ENCODE measurements around the gene CADPS.

The CADPS gene

DNA sequence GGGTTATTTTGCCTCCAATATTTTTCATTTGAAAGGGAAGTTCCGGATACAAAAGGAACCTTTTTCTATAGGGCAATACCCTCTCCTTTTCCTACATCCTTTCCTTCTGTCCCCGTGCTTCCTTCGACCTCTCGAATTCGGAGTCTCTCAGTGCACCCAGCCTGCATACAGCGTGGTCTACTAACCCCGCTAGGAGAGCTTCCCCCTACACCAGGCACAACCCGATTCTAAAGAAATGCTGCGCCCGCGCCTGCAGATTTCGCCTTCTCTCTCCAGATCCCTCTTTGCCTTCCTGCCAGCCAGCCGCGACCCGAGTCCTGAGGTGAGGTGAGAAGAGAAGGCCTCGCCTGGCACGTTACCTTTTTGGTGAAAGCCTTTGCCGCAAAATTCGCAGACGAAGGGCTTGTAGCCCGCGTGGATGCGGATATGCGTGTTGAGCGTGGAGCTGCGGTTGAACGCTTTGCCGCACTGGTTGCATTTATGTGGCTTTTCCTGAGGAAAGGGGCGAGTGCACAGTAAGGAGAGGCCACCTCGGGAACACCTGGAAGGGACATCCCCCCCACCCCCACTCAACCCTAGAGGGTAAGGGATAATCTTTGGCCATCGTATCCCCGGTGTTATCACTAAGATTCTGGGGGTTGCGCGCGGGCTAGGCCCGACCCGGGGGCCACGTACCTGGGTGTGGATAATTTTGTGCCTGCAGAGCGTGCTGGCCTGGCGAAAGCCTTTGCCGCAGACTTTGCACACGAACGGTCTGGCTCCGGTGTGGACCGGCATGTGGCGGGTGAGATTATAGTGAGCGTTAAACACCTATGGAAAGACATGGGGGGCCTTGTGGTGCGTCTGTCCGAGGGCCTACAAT lies 504.1 kb downstream of the CADPS start:
- H3K36me3 ChIP-seq (ENCODE audit: insufficient read depth, low read length), result no peaks in the 10 kb centered on the region
- H3K9me3 ChIP-seq (ENCODE audit: insufficient read depth, low read depth, low read length), result no peaks in the 10 kb centered on the region
- no peaks in the 10 kb centered on the region for H3K9me2 ChIP-seq (replicated peaks; ENCODE audit: low read depth, low read length)
- no peaks in the 10 kb centered on the region for H3K79me2 ChIP-seq (ENCODE audit: insufficient read depth, low read length)
- H3K4me2 ChIP-seq (ENCODE audit: low read depth, low read length, poor library complexity, severe bottlenecking), result no peak overlapping the region
- H3F3A ChIP-seq (ENCODE audit: low read depth), result no peaks in the 10 kb centered on the region
- no peak overlapping the region for H3K4me3 ChIP-seq (ENCODE audit: low read length, poor library complexity, severe bottlenecking)
- H3K9ac ChIP-seq (ENCODE audit: low read depth, low read length, poor library complexity, severe bottlenecking), result no peak overlapping the region
- H4K20me1 ChIP-seq (ENCODE audit: insufficient read depth, low read length, poor library complexity, severe bottlenecking), result no peaks in the 10 kb centered on the region
- no peaks in the 10 kb centered on the region for H3K4me1 ChIP-seq (ENCODE audit: insufficient read depth, low read length, poor library complexity, severe bottlenecking)
- H3K27me3 ChIP-seq (ENCODE audit: insufficient read depth, low read length, poor library complexity, severe bottlenecking), result no peaks in the 10 kb centered on the region
- no peak overlapping the region for H2AFZ ChIP-seq (ENCODE audit: low read length)
- TF ChIP-seq CTCF (conservative IDR thresholded peaks at IDR 0.05; ENCODE audit: low read length) (no peak), EZH2phosphoT487 (IDR thresholded peaks at IDR 0.05; ENCODE audit: borderline replicate concordance) (no peak)

GRCh38 chr3:62370112-62370857 lies 504.9 kb downstream of the CADPS start:
- H3K27me3 ChIP-seq (ENCODE audit: insufficient read depth, low read length, poor library complexity, severe bottlenecking), result no peaks in the 10 kb centered on the region
- TF ChIP-seq CTCF (conservative IDR thresholded peaks at IDR 0.05; ENCODE audit: low read length) (no peak), EZH2phosphoT487 (IDR thresholded peaks at IDR 0.05; ENCODE audit: borderline replicate concordance) (no peak)
- no peaks in the 10 kb centered on the region for H3K9me2 ChIP-seq (replicated peaks; ENCODE audit: low read depth, low read length)
- no peaks in the 10 kb centered on the region for H3K36me3 ChIP-seq (ENCODE audit: insufficient read depth, low read length)
- H2AFZ ChIP-seq (ENCODE audit: low read length), result no peak overlapping the region
- H3K9ac ChIP-seq (ENCODE audit: low read depth, low read length, poor library complexity, severe bottlenecking), result no peak overlapping the region
- H3K4me1 ChIP-seq (ENCODE audit: insufficient read depth, low read length, poor library complexity, severe bottlenecking), result no peaks in the 10 kb centered on the region
- no peaks in the 10 kb centered on the region for H4K20me1 ChIP-seq (ENCODE audit: insufficient read depth, low read length, poor library complexity, severe bottlenecking)
- H3F3A ChIP-seq (ENCODE audit: low read depth), result no peaks in the 10 kb centered on the region
- no peaks in the 10 kb centered on the region for H3K9me3 ChIP-seq (ENCODE audit: insufficient read depth, low read depth, low read length)
- no peak overlapping the region for H3K4me2 ChIP-seq (ENCODE audit: low read depth, low read length, poor library complexity, severe bottlenecking)
- no peak overlapping the region for H3K4me3 ChIP-seq (ENCODE audit: low read length, poor library complexity, severe bottlenecking)
- H3K79me2 ChIP-seq (ENCODE audit: insufficient read depth, low read length), result no peaks in the 10 kb centered on the region

DNA sequence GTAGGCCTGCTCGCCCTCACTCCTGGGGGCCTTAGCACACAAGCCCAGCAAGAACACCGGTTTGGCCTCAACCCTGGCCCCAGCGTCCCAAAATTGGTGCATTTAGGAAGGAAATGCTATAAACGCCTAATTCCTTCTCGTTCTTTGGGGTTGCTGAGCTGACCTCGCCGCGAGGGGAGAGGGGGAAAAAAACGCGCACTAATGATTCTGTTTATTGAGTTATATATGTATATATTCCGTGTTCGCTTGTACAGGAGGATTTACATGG lies 505.8 kb downstream of the CADPS start:
- no peak overlapping the region for H3K4me3 ChIP-seq (ENCODE audit: low read length, poor library complexity, severe bottlenecking)
- H3K4me1 ChIP-seq (ENCODE audit: insufficient read depth, low read length, poor library complexity, severe bottlenecking), result no peaks in the 10 kb centered on the region
- H3K9ac ChIP-seq (ENCODE audit: low read depth, low read length, poor library complexity, severe bottlenecking), result no peak overlapping the region
- H3F3A ChIP-seq (ENCODE audit: low read depth), result no peaks in the 10 kb centered on the region
- H3K36me3 ChIP-seq (ENCODE audit: insufficient read depth, low read length), result no peaks in the 10 kb centered on the region
- no peaks in the 10 kb centered on the region for H3K9me2 ChIP-seq (replicated peaks; ENCODE audit: low read depth, low read length)
- no peak overlapping the region for H2AFZ ChIP-seq (ENCODE audit: low read length)
- no peaks in the 10 kb centered on the region for H3K27me3 ChIP-seq (ENCODE audit: insufficient read depth, low read length, poor library complexity, severe bottlenecking)
- no peaks in the 10 kb centered on the region for H3K79me2 ChIP-seq (ENCODE audit: insufficient read depth, low read length)
- H4K20me1 ChIP-seq (ENCODE audit: insufficient read depth, low read length, poor library complexity, severe bottlenecking), result no peaks in the 10 kb centered on the region
- no peak overlapping the region for H3K4me2 ChIP-seq (ENCODE audit: low read depth, low read length, poor library complexity, severe bottlenecking)
- TF ChIP-seq EZH2phosphoT487 (IDR thresholded peaks at IDR 0.05; ENCODE audit: borderline replicate concordance) (no peak), CTCF (conservative IDR thresholded peaks at IDR 0.05; ENCODE audit: low read length) (no peak)
- no peaks in the 10 kb centered on the region for H3K9me3 ChIP-seq (ENCODE audit: insufficient read depth, low read depth, low read length)

Data from Loucy (cell line).